PC-3 (cell line): ENCODE results near the gene PRSS50.

Experiments
- EZH2 ChIP-seq: fragments of 300-600 bp; sonication (generic); IDR thresholded peaks from one replicate; pipeline ENCODE4 v1.6.1; 2017; ENCODE audit warnings: antibody characterized with exemption, mild to moderate bottlenecking, low read length; ENCODE audit not compliant: unreplicated experiment
- TF ChIP-seq, protein P1 (sequence below): fragments of 300-600 bp; sonication (generic); conservative IDR thresholded peaks from 2 replicates; pipeline ENCODE4 v1.5.1; 2017; ENCODE audit warnings: antibody characterized with exemption, low read depth, mild to moderate bottlenecking, low read length

DNA sequence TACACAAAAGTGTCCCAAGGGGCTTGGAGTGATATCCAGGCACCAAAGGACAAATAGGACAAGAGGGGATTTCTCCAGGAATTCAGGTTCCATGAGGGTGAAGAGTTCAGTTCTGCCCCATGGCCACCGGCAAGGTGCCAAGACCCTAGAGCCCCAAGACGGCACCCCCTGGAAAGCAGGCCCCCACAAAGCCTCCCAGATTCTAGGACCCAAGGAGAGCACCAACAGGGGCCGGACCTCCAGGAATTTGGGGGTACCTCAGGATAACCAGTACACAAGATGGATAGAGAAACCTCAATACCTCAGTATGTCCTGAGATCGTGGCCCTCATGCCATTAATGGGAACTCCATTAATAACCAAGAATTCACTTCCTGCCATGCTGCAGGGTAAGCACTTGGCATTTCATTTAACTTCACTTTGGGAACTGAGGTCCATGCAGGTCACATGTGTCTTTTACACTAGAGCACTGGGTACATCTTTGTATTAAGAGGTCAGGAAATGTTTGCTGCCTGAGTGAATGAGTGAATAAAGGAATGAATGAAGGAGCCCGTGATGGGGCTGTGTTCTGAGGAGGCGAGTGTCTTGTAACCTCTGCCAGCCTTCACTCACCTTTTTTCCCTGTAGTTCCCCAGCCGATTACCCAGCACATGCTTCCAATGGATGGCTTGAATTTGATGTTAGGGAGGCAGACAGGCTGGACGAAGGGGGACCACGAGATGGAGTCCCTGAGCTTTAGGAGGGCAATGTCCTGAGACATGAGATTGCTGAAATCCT lies 15.5 kb upstream of the PRSS50 start:
- TF ChIP-seq, protein P1, sequence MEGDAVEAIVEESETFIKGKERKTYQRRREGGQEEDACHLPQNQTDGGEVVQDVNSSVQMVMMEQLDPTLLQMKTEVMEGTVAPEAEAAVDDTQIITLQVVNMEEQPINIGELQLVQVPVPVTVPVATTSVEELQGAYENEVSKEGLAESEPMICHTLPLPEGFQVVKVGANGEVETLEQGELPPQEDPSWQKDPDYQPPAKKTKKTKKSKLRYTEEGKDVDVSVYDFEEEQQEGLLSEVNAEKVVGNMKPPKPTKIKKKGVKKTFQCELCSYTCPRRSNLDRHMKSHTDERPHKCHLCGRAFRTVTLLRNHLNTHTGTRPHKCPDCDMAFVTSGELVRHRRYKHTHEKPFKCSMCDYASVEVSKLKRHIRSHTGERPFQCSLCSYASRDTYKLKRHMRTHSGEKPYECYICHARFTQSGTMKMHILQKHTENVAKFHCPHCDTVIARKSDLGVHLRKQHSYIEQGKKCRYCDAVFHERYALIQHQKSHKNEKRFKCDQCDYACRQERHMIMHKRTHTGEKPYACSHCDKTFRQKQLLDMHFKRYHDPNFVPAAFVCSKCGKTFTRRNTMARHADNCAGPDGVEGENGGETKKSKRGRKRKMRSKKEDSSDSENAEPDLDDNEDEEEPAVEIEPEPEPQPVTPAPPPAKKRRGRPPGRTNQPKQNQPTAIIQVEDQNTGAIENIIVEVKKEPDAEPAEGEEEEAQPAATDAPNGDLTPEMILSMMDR: no peak
- TF ChIP-seq EZH2: no peak
